Stimulated activated naive CD8-positive, alpha-beta T cell treated with anti-CD3 and anti-CD28 coated beads, Interleukin-15, Interleukin-2, amounts not matched to agents 100 U/mL and 50 U/mL, for 24 hours (primary cell): ENCODE results near the gene FLT3LG.
"Not testable (repeated sequence)": the region's sequence is repeated elsewhere in the genome, so short reads cannot be mapped to it uniquely, and the experiment has no call there.

ENCODE experiments used
- ATAC-seq: fragments of 150-1000 bp; cut with Tn5 transposase; one replicate; pipeline ENCODE4 v1.10.0; 2021
- DNase-seq: peaks from one replicate; pipeline ENCODE4 v3.0.0; 2021

FLT3LG gene

GRCh38 chr19:49462492-49462891, 11.5 kb upstream of the FLT3LG start:
- DNase-seq (no peak), ATAC-seq (no peak)

- ATAC-seq (no peak), DNase-seq (no peak)
Measured at GRCh38 chr19:49463960-49464740, 9.9 kb upstream of the FLT3LG start.

GRCh38 chr19:49465371-49465770, 8.6 kb upstream of the FLT3LG start:
- ATAC-seq (no peak), DNase-seq (no peak)

- DNase-seq (no peak), ATAC-seq (no peak)
Measured at GRCh38 chr19:49468199-49468598, 5.8 kb upstream of the FLT3LG start.

GRCh38 chr19:49468746-49469447, 5.1 kb upstream of the FLT3LG start:
- ATAC-seq (peak; percentile 77), DNase-seq (peak; percentile 74)

- ATAC-seq, result peak; percentile 67
- peak; percentile 89 for DNase-seq
Measured at GRCh38 chr19:49469828-49470614, 4.0 kb upstream of the FLT3LG start.

GRCh38 chr19:49470615-49470978, 3.4 kb upstream of the FLT3LG start:
- DNase-seq, result no peak
- no peak for ATAC-seq

GRCh38 chr19:49472936-49473335, 1.1 kb upstream of the FLT3LG start:
- ATAC-seq, result no peak

GRCh38 chr19:49473501-49473867, 531 bp upstream of the FLT3LG start:
- ATAC-seq, DNase-seq: not testable (repeated sequence)

More at GRCh38 chr19:49472936-49473335, 1.1 kb upstream of the FLT3LG start:
- DNase-seq, result peak; percentile 36

GRCh38 chr19:49474542-49474924, 518 bp downstream of the FLT3LG start:
- no peak for DNase-seq
- no peak for ATAC-seq

GRCh38 chr19:49475191-49475917, 1.3 kb downstream of the FLT3LG start:
- no peak for ATAC-seq
- DNase-seq, result no peak

GRCh38 chr19:49475995-49476880, 2.2 kb downstream of the FLT3LG start:
- DNase-seq (peak; percentile 88), ATAC-seq (peak; percentile 76)

GRCh38 chr19:49479975-49480628, 6.1 kb downstream of the FLT3LG start:
- DNase-seq, result no peak
- ATAC-seq, result no peak

GRCh38 chr19:49481020-49481683, 7.1 kb downstream of the FLT3LG start:
- ATAC-seq (no peak), DNase-seq (no peak)

- ATAC-seq (no peak), DNase-seq (no peak)
Measured at GRCh38 chr19:49486232-49486631, 12.2 kb downstream of the FLT3LG start.

GRCh38 chr19:49486710-49487276, 12.8 kb downstream of the FLT3LG start:
- ATAC-seq (no peak), DNase-seq (no peak)

- ATAC-seq (peak; percentile 88), DNase-seq (peak; percentile 100)
Measured at GRCh38 chr19:49487277-49488045, 13.4 kb downstream of the FLT3LG start, which contains the start of gene RPL13A. TSS of gene RPL13A (plus strand) at chr19:49487608. CDS start at chr19:49487630, 22 bp downstream.

GRCh38 chr19:49488046-49488862, 14.2 kb downstream of the FLT3LG start:
- no peak for ATAC-seq
- DNase-seq, result no peak
